ENCODE data around the gene GAB2. TPM values are rescaled to one million over a fixed set of nuclear protein-coding genes. Genes with fewer than 3 reads are reported as not detected.
A peak's percentile ranks its signal among the peaks of the same experiment; 100 is the strongest.

The GAB2 gene
- total RNA-seq, 1 donor: 8.2 TPM

DNA sequence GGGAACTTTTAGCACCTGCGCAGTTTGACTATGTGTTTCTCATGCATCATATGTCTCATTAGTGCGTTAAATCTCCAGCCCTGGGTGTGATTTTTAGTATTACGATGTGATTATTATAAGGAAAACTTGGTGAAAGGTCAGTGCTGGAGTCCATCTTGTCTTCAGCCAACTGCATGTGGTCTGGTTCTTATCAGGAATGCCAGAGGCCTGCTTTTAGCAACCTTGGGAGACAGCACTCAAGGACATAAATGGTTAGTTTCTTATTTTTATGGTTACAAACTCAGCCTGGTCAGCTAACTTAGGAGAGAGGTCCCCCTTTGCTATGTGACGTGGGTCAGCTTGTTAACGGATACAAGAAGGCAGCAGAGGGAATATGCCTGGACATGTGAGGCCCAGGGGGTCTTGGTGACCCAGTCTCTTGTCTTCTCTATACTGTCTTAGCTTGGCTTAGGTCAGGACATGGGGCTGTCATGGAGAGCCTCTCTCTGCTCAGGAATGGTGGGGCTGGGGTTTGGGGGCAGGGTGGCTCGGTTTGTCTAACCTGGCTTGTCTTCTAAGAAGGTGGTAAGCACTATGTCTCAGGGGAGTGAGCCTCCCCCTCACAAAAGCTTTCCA, 250.7 kb downstream of the GAB2 start:
- TF ChIP-seq, protein P1, sequence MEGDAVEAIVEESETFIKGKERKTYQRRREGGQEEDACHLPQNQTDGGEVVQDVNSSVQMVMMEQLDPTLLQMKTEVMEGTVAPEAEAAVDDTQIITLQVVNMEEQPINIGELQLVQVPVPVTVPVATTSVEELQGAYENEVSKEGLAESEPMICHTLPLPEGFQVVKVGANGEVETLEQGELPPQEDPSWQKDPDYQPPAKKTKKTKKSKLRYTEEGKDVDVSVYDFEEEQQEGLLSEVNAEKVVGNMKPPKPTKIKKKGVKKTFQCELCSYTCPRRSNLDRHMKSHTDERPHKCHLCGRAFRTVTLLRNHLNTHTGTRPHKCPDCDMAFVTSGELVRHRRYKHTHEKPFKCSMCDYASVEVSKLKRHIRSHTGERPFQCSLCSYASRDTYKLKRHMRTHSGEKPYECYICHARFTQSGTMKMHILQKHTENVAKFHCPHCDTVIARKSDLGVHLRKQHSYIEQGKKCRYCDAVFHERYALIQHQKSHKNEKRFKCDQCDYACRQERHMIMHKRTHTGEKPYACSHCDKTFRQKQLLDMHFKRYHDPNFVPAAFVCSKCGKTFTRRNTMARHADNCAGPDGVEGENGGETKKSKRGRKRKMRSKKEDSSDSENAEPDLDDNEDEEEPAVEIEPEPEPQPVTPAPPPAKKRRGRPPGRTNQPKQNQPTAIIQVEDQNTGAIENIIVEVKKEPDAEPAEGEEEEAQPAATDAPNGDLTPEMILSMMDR (IDR thresholded peaks at IDR 0.05; ENCODE audit: insufficient read depth, low read depth, low read length): no peak
- peak; percentile 68 for DNase-seq (ENCODE audit: low read depth)

More for the DNA sequence above, 250.7 kb downstream of the GAB2 start:
- H3K4me3 ChIP-seq (ENCODE audit: low read depth, low read length): no peak overlapping the region

Other genes with a start within 250 kb of the GAB2 start
- gene KCTD21, start 229.2 kb downstream of the GAB2 start, total RNA-seq: 8.1 and 11.2 TPM in 2 replicates
- gene USP35, start 228.9 kb downstream of the GAB2 start, total RNA-seq: 10.8 and 12.9 TPM in 2 replicates
- 33.2 and 37.1 TPM in 2 replicates for gene NARS2, start 157.0 kb upstream of the GAB2 start, total RNA-seq

Data from fibroblast of villous mesenchyme (primary cell).